Thymus (tissue), 11 donors: ENCODE results near the gene CILP2. TPM values are rescaled to one million over a fixed set of nuclear protein-coding genes. Genes with fewer than 3 reads are reported as not detected.
A peak's percentile ranks its signal among the peaks of the same experiment; 100 is the strongest.

Experiments used
- DNase-seq, 9 donors: peaks; one replicate each; pipeline ENCODE4 v3.0.0-alpha.2; 2013; ENCODE audit warnings: low spot score in 9 of 9, low read depth in 6 of 9, missing footprints in 1 of 9
- H3K27ac ChIP-seq, 2 donors: one replicate each; pipeline ENCODE4 v1.5.1; 2013; ENCODE audit warnings: control low read depth in 1 of 2, low read depth in 1 of 2, low read length in 1 of 2, mild to moderate bottlenecking in 1 of 2, moderate library complexity in 1 of 2
- H3K27me3 ChIP-seq, 2 donors: one replicate each; pipeline ENCODE4 v1.5.1; 2013; ENCODE audit warnings: low read length in 1 of 2; ENCODE audit not compliant: control insufficient read depth in 2 of 2, insufficient read depth in 1 of 2
- H3K36me3 ChIP-seq, 2 donors: one replicate each; pipeline ENCODE4 v1.5.1; 2013; ENCODE audit warnings: low read length in 1 of 2, mild to moderate bottlenecking in 1 of 2, moderate library complexity in 1 of 2; ENCODE audit not compliant: control insufficient read depth in 2 of 2, insufficient read depth in 2 of 2
- H3K4me1 ChIP-seq, 2 donors: one replicate each; pipeline ENCODE4 v1.5.1; 2013; ENCODE audit warnings: low read length in 2 of 2; ENCODE audit not compliant: control insufficient read depth in 2 of 2, insufficient read depth in 2 of 2
- H3K4me3 ChIP-seq, 2 donors: one replicate each; pipeline ENCODE4 v1.5.1; 2013; ENCODE audit warnings: low read length in 2 of 2, control low read depth in 1 of 2, mild to moderate bottlenecking in 1 of 2
- H3K9me3 ChIP-seq, 2 donors: one replicate each; pipeline ENCODE4 v1.5.1; 2013; ENCODE audit warnings: low read length in 1 of 2, mild to moderate bottlenecking in 1 of 2; ENCODE audit not compliant: control insufficient read depth in 2 of 2, insufficient read depth in 1 of 2
- WGBS: extraction: QIAGEN DNeasy Blood & Tissue Kit; methylation state at CpG from one replicate; pipeline ENCODE4 v1.1.7; 2013; 5-methylcytosine and 5-hydroxymethylcytosine counted together
- polyA plus RNA-seq: library from polyadenylated mRNA; stranded (reverse); fragments of 200-250 nt; gene quantifications from one replicate; pipeline ENCODE4 v1.2.3, GENCODE V29; 2013
- total RNA-seq: library from RNA; stranded (reverse); fragments of 120-200 nt; gene quantifications from one replicate; pipeline ENCODE4 v1.2.4, GENCODE V29; 2013
- donor health status: healthy.

Gene CILP2
- total and polyA plus RNA-seq, 2 donors: 0.09 to 0.23 TPM

DNA sequence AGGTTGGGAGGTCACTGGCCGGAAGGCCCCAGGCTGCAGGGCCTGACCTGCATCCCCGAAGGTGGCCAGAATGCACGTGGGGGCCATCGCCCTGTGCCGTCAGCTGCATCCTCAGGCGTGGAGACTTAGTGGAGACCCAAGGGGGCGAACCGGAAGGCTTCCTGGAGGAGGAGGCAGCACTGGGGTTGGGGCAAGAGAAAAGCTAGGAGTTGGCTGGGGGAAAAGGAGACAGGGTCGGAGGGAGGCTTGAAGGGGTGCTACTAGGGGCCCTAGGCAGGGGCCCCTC, 10.8 kb upstream of the CILP2 start:
- 98% methylated on average over 9 of the region's 9 CpGs for WGBS
- H3K9me3 ChIP-seq: peaks cover 0 to 3% of the 10 kb centered on the region in 2 donors
- peaks cover 30 to 59% of the 10 kb centered on the region in 2 donors for H3K36me3 ChIP-seq
- DNase-seq: no peak
- H3K27ac ChIP-seq: no peak overlapping the region
- H3K27me3 ChIP-seq: no peaks in the 10 kb centered on the region
- H3K4me3 ChIP-seq: no peak overlapping the region
- peaks cover under 1 to 36% of the 10 kb centered on the region in 2 donors for H3K4me1 ChIP-seq

DNA sequence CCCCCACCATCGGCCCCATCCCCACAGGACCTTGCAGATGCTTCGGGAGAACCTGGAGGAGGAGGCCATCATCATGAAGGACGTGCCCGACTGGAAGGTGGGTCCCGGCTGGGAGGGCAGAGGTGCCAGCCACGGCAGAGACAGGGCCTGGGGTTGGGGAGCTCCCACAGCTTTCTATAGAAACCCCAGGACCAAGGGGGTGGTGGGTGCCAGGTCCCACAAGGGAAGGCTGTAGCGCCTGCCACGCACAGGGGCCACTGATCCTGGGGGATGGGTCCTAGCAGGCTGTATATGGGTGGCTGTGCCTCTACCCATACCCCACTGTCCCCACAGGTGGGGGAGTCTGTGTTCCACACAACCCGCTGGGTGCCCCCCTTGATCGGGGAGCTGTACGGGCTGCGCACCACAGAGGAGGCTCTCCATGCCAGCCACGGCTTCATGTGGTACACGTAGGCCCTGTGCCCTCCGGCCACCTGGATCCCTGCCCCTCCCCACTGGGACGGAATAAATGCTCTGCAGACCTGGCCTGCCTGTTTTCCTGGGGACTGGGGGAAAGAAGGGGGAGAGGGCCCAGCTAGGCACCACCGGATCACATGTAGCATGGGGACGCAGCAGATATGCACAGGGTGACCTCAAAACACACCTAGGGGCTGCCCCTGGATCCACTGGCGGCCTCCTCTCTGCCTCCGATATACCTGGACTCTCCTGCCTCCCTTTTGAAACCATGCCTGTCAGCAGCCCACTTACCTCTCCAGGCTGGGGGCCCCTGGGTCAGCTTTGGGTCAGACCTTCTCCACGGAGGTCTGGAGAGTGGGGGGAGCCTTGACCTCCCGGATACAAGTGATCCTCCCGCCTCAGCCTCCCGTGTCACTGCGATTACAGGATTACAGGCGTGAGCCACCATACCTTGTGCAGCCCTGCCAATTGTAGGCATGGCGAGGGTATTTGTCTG, 10.1 kb upstream of the CILP2 start:
- DNase-seq: no peak
- 98% methylated on average over 27 of the region's 27 CpGs for WGBS
- Histone ChIP-seq H3K27ac (no peak overlapping the region), H3K4me1 (peaks cover 4 to 43% of the 10 kb centered on the region in 2 donors), H3K9me3 (peaks cover 0 to 3% of the 10 kb centered on the region in 2 donors), H3K27me3 (no peaks in the 10 kb centered on the region), H3K4me3 (no peak overlapping the region), H3K36me3 (peaks cover 30 to 57% of the 10 kb centered on the region in 2 donors)

DNA sequence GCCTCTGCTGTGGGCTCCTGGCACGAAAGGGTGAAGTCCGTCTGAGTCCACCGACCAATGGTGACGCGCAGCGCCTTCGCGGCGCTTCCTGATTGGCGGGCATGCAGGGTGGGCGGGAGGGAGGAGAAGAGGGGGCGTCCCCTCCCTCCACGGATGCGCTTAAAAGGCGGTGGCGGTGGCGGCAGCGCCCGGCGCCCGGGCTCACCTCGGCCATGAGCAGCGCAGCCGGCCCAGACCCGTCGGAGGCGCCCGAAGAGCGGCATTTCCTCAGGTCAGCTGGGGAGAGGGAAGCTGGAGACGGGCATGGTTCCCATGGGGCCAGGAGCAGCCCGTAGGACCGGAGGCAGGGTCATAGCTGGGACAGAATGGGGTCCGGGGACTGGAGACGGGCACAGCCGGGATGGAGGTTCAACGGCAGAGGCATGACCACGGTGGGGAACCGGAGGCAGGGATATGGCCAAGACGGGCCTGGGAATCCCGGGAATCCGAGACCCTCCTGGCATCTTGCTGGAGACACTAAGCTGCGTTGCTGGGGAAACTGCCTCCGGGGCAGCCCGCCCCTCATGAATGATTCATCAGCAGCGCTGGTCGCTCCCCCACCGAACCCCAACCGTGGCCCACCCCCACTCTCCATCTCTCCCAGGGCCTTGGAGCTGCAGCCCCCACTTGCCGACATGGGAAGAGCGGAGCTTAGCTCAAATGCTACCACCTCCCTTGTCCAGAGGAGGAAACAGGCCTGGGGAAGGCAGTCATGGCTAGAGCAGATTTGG, 9.2 kb upstream of the CILP2 start, which contains the start of gene YJEFN3:
Gene YJEFN3 (plus strand): TSS at position 191 of the 770 bp plus-strand sequence. CDS start 22 bp downstream, at position 213.
- H3K36me3 ChIP-seq: peaks cover 30 to 53% of the 10 kb centered on the region in 2 donors

DNA sequence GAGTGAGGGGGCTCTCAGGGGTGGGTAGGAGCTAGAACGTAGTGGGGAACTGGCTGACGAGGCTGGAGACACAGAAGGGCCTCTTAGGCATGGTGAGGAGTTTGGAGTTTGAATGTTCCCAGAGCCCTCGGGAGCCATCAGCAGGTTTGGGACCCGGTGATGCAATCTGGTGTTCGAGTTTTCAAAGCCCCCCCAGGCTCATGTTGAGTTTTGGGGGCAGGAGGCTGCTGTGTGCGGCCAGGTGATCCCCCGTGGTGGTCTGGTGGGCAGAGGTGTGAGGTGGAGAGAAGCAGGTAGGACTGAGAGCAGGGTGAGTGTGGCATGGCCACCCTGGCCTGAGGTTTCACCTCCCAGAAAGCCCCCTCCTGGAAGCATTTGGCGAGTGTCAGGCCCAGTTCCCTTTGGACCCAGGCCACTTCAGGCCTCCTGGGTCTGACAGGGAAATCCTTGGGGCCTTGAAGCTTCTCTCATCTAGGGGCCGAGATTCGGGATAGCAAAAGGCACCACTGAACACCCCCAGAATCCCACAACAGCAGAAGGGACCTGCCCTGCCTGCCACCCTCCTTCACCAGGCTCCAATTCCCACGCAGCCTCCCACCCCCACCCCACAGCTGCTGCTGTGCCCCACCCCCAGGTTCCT, 8.2 kb upstream of the CILP2 start:
- peaks cover 4 to 36% of the 10 kb centered on the region in 2 donors for H3K4me1 ChIP-seq
- peaks cover 0 to 3% of the 10 kb centered on the region in 2 donors for H3K9me3 ChIP-seq
- no peak overlapping the region for H3K4me3 ChIP-seq
- H3K27me3 ChIP-seq: no peaks in the 10 kb centered on the region
- DNase-seq: no peak
- no peak overlapping the region for H3K27ac ChIP-seq
- WGBS: 95% methylated on average over 11 of the region's 11 CpGs
- peaks cover 26 to 45% of the 10 kb centered on the region in 2 donors for H3K36me3 ChIP-seq

More for the DNA sequence above, 9.2 kb upstream of the CILP2 start, which contains the start of gene YJEFN3:
- Histone ChIP-seq H3K4me1 (peaks cover 4 to 45% of the 10 kb centered on the region in 2 donors), H3K4me3 (no peak within 1 kb of the TSS), H3K27me3 (no peaks in the 10 kb centered on the region), H3K9me3 (peaks cover 0 to 3% of the 10 kb centered on the region in 2 donors), H3K27ac (no peak within 1 kb of the TSS)
- 96% methylated on average over 50 of the region's 50 CpGs for WGBS
- DNase-seq: no peak

DNA sequence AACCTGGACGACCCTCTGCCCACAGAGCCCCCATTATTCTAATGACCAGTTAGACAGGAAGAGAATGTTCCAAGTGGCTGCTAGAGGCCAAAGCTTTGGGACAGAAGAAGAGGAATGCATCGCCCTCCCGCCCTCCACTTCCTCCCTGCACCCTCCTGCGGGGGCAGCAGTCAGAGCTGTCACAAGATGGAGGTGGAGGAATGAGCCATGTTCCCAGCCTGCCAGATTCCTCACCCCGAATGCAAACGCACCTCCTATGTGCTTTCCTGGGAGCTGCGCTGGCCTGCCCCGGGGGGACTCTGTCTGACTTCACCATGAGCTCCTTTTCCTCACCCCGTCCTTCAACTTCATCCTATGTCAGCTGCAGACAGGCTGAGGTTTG, 7.7 kb upstream of the CILP2 start:
- 83% methylated on average over 9 of the region's 9 CpGs for WGBS
- peaks cover 21 to 41% of the 10 kb centered on the region in 2 donors for H3K36me3 ChIP-seq
- H3K27ac ChIP-seq: no peak overlapping the region
- no peak overlapping the region for H3K4me3 ChIP-seq
- peaks cover 4 to 31% of the 10 kb centered on the region in 2 donors for H3K4me1 ChIP-seq
- H3K27me3 ChIP-seq: no peaks in the 10 kb centered on the region
- no peak for DNase-seq
- H3K9me3 ChIP-seq: peaks cover 0 to 3% of the 10 kb centered on the region in 2 donors

DNA sequence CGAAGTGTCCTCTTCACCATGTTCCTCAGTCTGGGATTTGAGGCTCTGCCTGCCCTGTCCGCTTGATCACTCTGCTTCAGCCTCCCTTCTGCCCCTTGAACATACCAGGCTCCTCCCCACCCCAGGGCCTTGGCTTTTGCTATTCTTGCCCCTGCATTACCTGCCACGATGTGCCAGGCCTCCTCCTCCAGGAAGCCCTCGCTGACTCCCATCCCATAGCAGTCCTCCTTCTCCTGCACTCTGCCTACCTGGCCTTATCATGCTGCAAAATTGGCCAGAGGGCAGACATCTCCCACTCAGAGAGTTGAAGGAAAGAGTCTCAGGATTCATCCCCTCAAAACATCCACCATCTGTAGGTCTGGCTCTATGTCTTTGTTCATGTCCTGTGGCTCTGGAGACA, 7.2 kb upstream of the CILP2 start:
- DNase-seq: no peak
- H3K4me3 ChIP-seq: no peak overlapping the region
- H3K27ac ChIP-seq: no peak overlapping the region
- H3K36me3 ChIP-seq: peaks cover 17 to 37% of the 10 kb centered on the region in 2 donors
- 96% methylated on average over 4 of the region's 4 CpGs for WGBS
- peaks cover 0 to 2% of the 10 kb centered on the region in 2 donors for H3K27me3 ChIP-seq
- peaks cover 0 to 3% of the 10 kb centered on the region in 2 donors for H3K9me3 ChIP-seq
- H3K4me1 ChIP-seq: peaks cover 4 to 31% of the 10 kb centered on the region in 2 donors

DNA sequence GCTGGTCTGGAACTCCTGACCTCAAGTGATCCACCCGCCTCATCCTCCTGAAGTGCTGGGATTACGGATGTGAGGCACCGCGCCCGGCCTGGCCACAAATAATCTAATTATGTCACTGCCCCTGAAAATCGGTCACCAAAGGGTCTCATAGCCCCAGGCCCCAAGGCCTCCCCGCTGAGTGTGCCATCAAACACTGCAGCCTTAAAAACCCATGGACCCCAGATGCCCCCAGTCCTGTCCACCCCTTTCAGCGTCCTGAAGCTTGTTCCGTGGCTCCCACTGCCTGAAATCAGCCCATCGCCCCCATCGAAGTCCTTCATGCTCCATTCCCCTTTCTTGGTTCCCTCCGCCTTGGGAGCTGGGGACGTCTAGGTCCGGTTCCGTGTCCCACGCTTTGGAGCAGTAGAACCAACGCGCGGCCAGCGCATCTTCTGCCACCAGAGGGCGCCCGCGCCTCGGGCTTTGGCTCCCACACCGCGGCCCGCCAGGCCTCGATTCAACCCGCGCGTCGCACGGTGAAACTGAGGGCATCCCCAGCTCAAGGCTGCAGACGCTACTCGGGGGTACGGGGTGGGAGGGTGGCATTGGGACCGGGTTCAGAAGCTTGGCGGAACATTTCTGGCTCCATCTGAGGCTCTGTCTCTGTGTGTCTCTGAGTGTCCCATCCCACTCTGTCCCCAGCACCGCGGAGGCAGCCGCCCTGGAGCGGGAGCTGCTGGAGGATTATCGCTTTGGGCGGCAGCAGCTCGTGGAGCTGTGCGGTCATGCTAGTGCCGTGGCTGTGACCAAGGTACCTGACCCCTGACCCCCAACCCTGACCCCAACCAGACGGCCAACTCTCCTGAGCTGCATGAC, 5.9 kb upstream of the CILP2 start:
- H3K27ac ChIP-seq: no peak overlapping the region
- peak in 8 of 9 donors; percentile 61 to 88 (median 76) for DNase-seq
- peaks cover 0 to under 1% of the 10 kb centered on the region in 2 donors for H3K9me3 ChIP-seq
- 37% methylated on average over 48 of the region's 48 CpGs for WGBS
- H3K27me3 ChIP-seq: peaks cover 2 to 12% of the 10 kb centered on the region in 2 donors
- peaks cover 16 to 24% of the 10 kb centered on the region in 2 donors for H3K36me3 ChIP-seq
- H3K4me3 ChIP-seq: no peak overlapping the region
- peaks cover 4 to 21% of the 10 kb centered on the region in 2 donors for H3K4me1 ChIP-seq
